ENCODE measurements around the gene NELFA. TPM values are rescaled to one million over a fixed set of nuclear protein-coding genes. Genes with fewer than 3 reads are reported as not detected.

The NELFA gene
- total RNA-seq, 1 donor from 2014 or later = 34.5 TPM

- TF ChIP-seq CTCF (conservative IDR thresholded peaks at IDR 0.05; ENCODE audit: low read depth, low read length) = no peak
- no peak overlapping the region for H3K4me3 ChIP-seq (ENCODE audit: low read depth, low read length)
- DNase-seq (ENCODE audit: low read depth) = no peak
These were observed 37.8 kb downstream of the NELFA start for GRCh38 chr4:1970926-1971325.

- no peak overlapping the region for H3K4me3 ChIP-seq (ENCODE audit: low read depth, low read length)
- TF ChIP-seq CTCF (conservative IDR thresholded peaks at IDR 0.05; ENCODE audit: low read depth, low read length) = no peak
- no peak for DNase-seq (ENCODE audit: low read depth)
These were observed 38.6 kb downstream of the NELFA start for GRCh38 chr4:1969928-1970723.

DNA sequence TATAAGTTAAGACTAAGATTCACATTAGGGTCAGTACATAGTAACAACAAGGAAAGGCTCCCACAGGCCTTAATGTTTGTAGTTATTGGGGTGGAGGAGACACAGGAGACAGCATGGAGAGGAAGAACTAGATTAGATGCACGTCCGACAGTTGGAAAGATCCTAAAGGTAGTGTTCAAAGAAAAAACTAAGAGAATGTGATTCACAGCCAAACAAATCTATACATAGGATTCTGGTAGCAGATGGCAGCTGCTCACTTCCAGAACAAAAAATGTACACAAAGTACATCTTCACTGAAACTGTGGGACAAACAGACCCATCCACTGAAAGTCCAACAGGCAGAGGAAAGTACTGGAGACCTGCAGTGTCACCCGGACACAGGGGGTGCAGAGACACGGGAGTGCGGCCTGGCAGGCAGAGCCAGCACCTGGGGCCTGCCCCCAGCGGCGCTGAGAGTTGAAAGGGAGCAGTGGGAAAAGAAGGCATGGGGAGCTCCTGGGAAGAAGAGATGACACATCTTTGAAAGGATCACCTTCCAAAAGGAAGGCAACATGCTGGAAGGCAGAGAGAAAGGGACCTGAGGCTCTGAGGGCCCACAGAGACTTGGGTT, 40.0 kb downstream of the NELFA start:
- no peak overlapping the region for H3K4me3 ChIP-seq (ENCODE audit: low read depth, low read length)
- no peak for TF ChIP-seq CTCF (conservative IDR thresholded peaks at IDR 0.05; ENCODE audit: low read depth, low read length)
- DNase-seq (ENCODE audit: low read depth) = no peak

DNA sequence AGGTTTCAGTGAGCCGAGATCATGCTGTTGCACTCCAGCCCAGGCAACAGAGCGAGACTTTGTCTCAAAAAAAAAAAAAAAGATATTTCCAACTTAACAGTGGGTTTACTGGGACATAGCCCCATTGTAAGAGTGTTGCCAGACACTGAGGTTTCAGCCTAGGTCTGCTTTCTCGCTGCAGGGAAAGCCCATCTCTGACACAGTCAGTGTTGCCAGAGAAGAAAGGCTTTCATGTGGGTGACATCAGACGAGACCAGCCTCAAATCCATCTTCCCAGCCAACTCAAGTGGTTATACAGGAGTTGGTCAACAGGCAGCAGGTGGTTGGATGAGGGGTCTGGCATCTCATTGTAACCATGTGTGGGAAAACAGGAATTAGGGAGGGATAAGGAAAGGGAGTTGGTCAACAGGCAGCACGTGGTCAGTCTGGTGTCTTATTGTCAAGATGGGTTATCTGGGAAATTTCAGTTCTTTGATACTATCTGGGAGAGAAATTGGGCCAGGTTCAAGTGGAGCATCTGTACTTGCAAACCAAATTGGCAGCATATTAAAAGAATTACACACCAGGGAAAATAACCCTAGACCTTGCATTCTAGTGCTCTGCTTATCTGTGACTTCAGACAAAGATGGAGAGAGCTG, 41.1 kb downstream of the NELFA start:
- TF ChIP-seq CTCF (conservative IDR thresholded peaks at IDR 0.05; ENCODE audit: low read depth, low read length) = no peak
- H3K4me3 ChIP-seq (ENCODE audit: low read depth, low read length) = no peak overlapping the region
- DNase-seq (ENCODE audit: low read depth) = no peak

DNA sequence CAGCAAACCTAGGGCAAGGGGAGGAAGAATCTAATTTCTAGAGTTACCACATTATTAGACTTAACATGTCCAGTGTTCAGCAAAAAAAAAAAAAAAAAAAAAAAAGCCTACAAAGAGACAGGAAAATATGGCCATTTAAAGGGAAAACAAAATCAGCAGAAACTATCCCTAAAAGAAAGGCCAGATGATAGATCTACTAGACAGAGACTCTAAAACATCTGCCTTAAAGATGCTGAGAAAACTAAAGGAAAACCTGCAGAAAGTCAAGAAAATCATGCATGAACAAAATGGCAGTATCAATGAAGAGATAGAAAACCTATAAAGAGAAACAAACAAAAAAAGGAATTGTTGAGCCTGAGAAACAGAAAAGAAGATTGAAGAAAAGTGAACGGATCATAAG, 43.8 kb downstream of the NELFA start:
- TF ChIP-seq CTCF (conservative IDR thresholded peaks at IDR 0.05; ENCODE audit: low read depth, low read length) = no peak
- H3K4me3 ChIP-seq (ENCODE audit: low read depth, low read length) = no peak overlapping the region
- DNase-seq (ENCODE audit: low read depth) = no peak

DNA sequence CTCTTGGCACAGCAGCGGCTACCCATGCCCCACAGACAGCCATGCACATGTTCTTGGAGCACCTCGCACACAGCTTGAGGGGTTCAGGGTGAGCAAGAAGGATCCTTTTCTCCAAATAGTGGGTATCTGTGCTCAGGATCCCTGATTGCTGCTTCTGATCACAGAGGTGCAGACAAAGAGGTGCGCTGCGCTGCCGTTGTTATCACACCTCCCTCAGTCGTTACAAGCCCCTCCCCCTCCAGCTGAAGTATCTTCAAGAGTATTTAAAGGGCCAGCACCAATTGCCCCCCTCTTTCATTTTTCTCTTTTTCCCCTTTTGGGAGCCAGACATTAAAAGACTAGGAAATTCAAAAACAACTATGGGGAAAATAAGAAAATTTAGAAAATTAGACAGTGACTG, 44.3 kb downstream of the NELFA start:
- no peak for TF ChIP-seq CTCF (conservative IDR thresholded peaks at IDR 0.05; ENCODE audit: low read depth, low read length)
- H3K4me3 ChIP-seq (ENCODE audit: low read depth, low read length) = no peak overlapping the region
- no peak for DNase-seq (ENCODE audit: low read depth)

Data from epithelial cell of proximal tubule (primary cell).